Measurements from ENCODE around the gene RIMBP2.

Gene RIMBP2

DNA sequence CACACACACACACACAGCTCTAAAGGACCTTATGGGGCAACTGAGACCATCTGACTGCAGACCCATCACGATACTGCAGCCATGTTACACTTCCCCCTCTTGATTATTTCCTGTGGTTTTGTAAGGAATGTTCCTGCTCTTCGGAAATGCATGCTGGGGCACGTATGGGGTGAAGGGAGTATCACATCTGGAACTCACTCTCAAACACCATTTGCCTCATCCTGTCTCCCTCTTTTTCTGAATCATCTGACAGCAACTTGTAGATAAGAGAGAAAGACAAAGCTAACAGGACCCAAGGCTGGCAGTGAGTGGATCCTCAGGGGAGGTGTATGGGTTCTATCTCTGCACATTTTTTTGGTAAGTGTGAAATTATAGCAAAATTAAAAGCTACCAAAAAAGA lies 50.3 kb downstream of the RIMBP2 start:
- H2AFZ ChIP-seq (ENCODE audit: low read depth, low read length) = no peak overlapping the region
- H4K20me1 ChIP-seq (ENCODE audit: insufficient read depth, low read length) = no peaks in the 10 kb centered on the region
- no peak overlapping the region for H3K4me3 ChIP-seq (ENCODE audit: low read depth in 1 of 2, low read length in 2 of 2)
- no peak overlapping the region for H3K4me2 ChIP-seq (ENCODE audit: insufficient read depth, low read length)
- H3K27ac ChIP-seq (ENCODE audit: low read length) = no peak overlapping the region
- DNase-seq (no peak), ATAC-seq (ENCODE audit: insufficient read depth, low read depth) (no peak)
- no peaks in the 10 kb centered on the region for H3K79me2 ChIP-seq (ENCODE audit: insufficient read depth, low read length)
- no peak for TF ChIP-seq EZH2 (IDR thresholded peaks at IDR 0.05; ENCODE audit: borderline replicate concordance, low read depth, low read length, severe bottlenecking)
- TF ChIP-seq, protein P1, sequence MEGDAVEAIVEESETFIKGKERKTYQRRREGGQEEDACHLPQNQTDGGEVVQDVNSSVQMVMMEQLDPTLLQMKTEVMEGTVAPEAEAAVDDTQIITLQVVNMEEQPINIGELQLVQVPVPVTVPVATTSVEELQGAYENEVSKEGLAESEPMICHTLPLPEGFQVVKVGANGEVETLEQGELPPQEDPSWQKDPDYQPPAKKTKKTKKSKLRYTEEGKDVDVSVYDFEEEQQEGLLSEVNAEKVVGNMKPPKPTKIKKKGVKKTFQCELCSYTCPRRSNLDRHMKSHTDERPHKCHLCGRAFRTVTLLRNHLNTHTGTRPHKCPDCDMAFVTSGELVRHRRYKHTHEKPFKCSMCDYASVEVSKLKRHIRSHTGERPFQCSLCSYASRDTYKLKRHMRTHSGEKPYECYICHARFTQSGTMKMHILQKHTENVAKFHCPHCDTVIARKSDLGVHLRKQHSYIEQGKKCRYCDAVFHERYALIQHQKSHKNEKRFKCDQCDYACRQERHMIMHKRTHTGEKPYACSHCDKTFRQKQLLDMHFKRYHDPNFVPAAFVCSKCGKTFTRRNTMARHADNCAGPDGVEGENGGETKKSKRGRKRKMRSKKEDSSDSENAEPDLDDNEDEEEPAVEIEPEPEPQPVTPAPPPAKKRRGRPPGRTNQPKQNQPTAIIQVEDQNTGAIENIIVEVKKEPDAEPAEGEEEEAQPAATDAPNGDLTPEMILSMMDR (IDR thresholded peaks at IDR 0.05; ENCODE audit: borderline replicate concordance, extremely low read depth, low read length, poor library complexity, severe bottlenecking) = no peak
- H3K27me3 ChIP-seq (ENCODE audit: insufficient read depth, low read length, poor library complexity) = no peaks in the 10 kb centered on the region
- H3K9ac ChIP-seq (ENCODE audit: low read depth, low read length) = no peak overlapping the region
- H3K9me3 ChIP-seq (ENCODE audit: insufficient read depth, low read length, severe bottlenecking) = peaks cover 14% of the 10 kb centered on the region
- no peaks in the 10 kb centered on the region for H3K36me3 ChIP-seq (ENCODE audit: insufficient read depth, low read length)
- no peaks in the 10 kb centered on the region for H3K4me1 ChIP-seq (ENCODE audit: insufficient read depth, low read length)

DNA sequence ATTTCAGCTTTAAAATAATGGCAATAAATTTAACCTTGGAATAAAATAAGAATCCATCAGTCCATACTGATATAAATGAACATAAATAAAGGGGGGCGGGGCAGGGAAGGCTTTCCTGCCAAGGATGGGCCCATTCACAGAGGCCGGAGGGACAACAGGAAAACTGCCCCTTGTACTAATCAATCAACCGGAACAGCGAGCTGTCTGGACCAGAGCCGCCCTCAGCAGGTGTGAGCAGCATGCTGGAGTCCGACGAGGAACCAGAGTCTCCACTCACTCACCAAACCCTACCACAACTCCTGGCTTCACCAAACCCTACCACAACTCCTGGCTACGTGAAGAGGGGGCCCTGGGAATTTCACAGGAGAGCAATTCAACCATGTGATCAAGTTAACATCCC lies 51.3 kb downstream of the RIMBP2 start:
- H3K4me3 ChIP-seq (ENCODE audit: low read depth in 1 of 2, low read length in 2 of 2) = no peak overlapping the region
- H3K79me2 ChIP-seq (ENCODE audit: insufficient read depth, low read length) = no peaks in the 10 kb centered on the region
- H3K36me3 ChIP-seq (ENCODE audit: insufficient read depth, low read length) = no peaks in the 10 kb centered on the region
- H3K4me2 ChIP-seq (ENCODE audit: insufficient read depth, low read length) = no peak overlapping the region
- no peak overlapping the region for H3K9ac ChIP-seq (ENCODE audit: low read depth, low read length)
- H3K4me1 ChIP-seq (ENCODE audit: insufficient read depth, low read length) = no peaks in the 10 kb centered on the region
- no peaks in the 10 kb centered on the region for H3K27me3 ChIP-seq (ENCODE audit: insufficient read depth, low read length, poor library complexity)
- H3K27ac ChIP-seq (ENCODE audit: low read length) = no peak overlapping the region
- ATAC-seq (ENCODE audit: insufficient read depth, low read depth) (no peak), DNase-seq (no peak)
- H3K9me3 ChIP-seq (ENCODE audit: insufficient read depth, low read length, severe bottlenecking) = peaks cover 14% of the 10 kb centered on the region
- TF ChIP-seq EZH2 (IDR thresholded peaks at IDR 0.05; ENCODE audit: borderline replicate concordance, low read depth, low read length, severe bottlenecking) = no peak
- TF ChIP-seq, protein P1 (IDR thresholded peaks at IDR 0.05; ENCODE audit: borderline replicate concordance, extremely low read depth, low read length, poor library complexity, severe bottlenecking) = no peak
- H4K20me1 ChIP-seq (ENCODE audit: insufficient read depth, low read length) = no peaks in the 10 kb centered on the region
- no peak overlapping the region for H2AFZ ChIP-seq (ENCODE audit: low read depth, low read length)

DNA sequence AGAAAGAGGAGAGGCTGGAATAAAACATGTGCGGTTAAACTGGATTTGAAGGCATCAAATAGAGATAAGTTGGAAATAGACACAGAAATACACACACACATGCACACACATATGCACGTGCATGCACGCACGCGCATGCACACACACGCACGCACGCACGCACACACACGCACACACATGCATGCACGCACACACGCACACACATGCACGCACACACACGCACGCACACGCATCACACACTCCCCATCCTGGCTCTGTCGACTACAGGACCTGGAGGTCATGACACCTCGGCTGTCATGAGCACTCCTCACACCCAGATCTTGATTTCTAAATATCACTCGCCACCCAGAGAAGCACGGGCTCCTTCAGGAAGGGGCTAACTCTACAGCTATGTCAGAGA lies 51.8 kb downstream of the RIMBP2 start:
- Histone ChIP-seq H3K4me2 (ENCODE audit: insufficient read depth, low read length) (no peak overlapping the region), H3K79me2 (ENCODE audit: insufficient read depth, low read length) (no peaks in the 10 kb centered on the region), H3K27ac (ENCODE audit: low read length) (no peak overlapping the region), H3K27me3 (ENCODE audit: insufficient read depth, low read length, poor library complexity) (no peaks in the 10 kb centered on the region), H3K36me3 (ENCODE audit: insufficient read depth, low read length) (no peaks in the 10 kb centered on the region), H3K9me3 (ENCODE audit: insufficient read depth, low read length, severe bottlenecking) (peaks cover 14% of the 10 kb centered on the region), H2AFZ (ENCODE audit: low read depth, low read length) (no peak overlapping the region), H3K9ac (ENCODE audit: low read depth, low read length) (no peak overlapping the region), H4K20me1 (ENCODE audit: insufficient read depth, low read length) (no peaks in the 10 kb centered on the region), H3K4me3 (ENCODE audit: low read depth in 1 of 2, low read length in 2 of 2) (no peak overlapping the region), H3K4me1 (ENCODE audit: insufficient read depth, low read length) (no peaks in the 10 kb centered on the region)
- ATAC-seq (ENCODE audit: insufficient read depth, low read depth) (no peak), DNase-seq (no peak)
- TF ChIP-seq EZH2 (IDR thresholded peaks at IDR 0.05; ENCODE audit: borderline replicate concordance, low read depth, low read length, severe bottlenecking) = no peak
- TF ChIP-seq, protein P1 (IDR thresholded peaks at IDR 0.05; ENCODE audit: borderline replicate concordance, extremely low read depth, low read length, poor library complexity, severe bottlenecking) = no peak

DNA sequence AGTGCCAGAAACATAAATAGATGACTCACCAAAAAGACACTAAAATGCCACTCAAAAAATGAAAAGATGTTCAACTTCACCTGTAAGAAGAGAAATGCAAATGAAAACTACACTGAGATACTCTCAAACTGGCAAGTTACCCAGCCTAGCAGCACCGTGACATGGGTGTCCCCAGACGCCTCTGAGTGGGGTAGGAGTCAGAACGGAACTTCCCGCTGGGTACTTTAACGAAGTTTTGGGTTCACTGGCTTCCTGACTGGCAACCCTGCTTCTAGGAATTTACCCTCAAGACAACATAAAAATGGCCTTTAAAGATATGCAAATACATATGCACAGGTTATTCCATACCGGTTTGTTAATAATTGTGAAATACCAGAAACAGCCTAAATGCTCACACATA lies 52.6 kb downstream of the RIMBP2 start:
- DNase-seq (no peak), ATAC-seq (ENCODE audit: insufficient read depth, low read depth) (no peak)
- TF ChIP-seq, protein P1 (IDR thresholded peaks at IDR 0.05; ENCODE audit: borderline replicate concordance, extremely low read depth, low read length, poor library complexity, severe bottlenecking) = no peak
- TF ChIP-seq EZH2 (IDR thresholded peaks at IDR 0.05; ENCODE audit: borderline replicate concordance, low read depth, low read length, severe bottlenecking) = no peak
- Histone ChIP-seq H2AFZ (ENCODE audit: low read depth, low read length) (no peak overlapping the region), H3K9ac (ENCODE audit: low read depth, low read length) (no peak overlapping the region), H3K4me2 (ENCODE audit: insufficient read depth, low read length) (no peak overlapping the region), H3K36me3 (ENCODE audit: insufficient read depth, low read length) (no peaks in the 10 kb centered on the region), H3K79me2 (ENCODE audit: insufficient read depth, low read length) (no peaks in the 10 kb centered on the region), H3K9me3 (ENCODE audit: insufficient read depth, low read length, severe bottlenecking) (peaks cover 11% of the 10 kb centered on the region), H3K4me1 (ENCODE audit: insufficient read depth, low read length) (no peaks in the 10 kb centered on the region), H4K20me1 (ENCODE audit: insufficient read depth, low read length) (no peaks in the 10 kb centered on the region), H3K27ac (ENCODE audit: low read length) (no peak overlapping the region), H3K4me3 (ENCODE audit: low read depth in 1 of 2, low read length in 2 of 2) (no peak overlapping the region), H3K27me3 (ENCODE audit: insufficient read depth, low read length, poor library complexity) (no peaks in the 10 kb centered on the region)
